GM19397 (cell line): Measurements from ENCODE around the gene PARD3B.
"Not testable (repeated sequence)": the region's sequence is repeated elsewhere in the genome, so short reads cannot be mapped to it uniquely, and the experiment has no call there.

Source experiments
- ATAC-seq: cut with Tn5 transposase; IDR thresholded peaks from one replicate; pipeline ENCODE4 v1.9.1; 2021; ENCODE audit warnings: mild to moderate bottlenecking, moderate library complexity; ENCODE audit not compliant: unreplicated experiment

PARD3B gene

GRCh38 chr2:204541637-204542036 is 3.6 kb upstream of the PARD3B start:
- no peak for ATAC-seq

- no peak for ATAC-seq
Measured at GRCh38 chr2:204542982-204543608, 2.2 kb upstream of the PARD3B start.

- ATAC-seq: peak; percentile 14
Measured at GRCh38 chr2:204545861-204546735, 823 bp downstream of the PARD3B start.

GRCh38 chr2:204550751-204551511 is 5.7 kb downstream of the PARD3B start:
- no peak for ATAC-seq

GRCh38 chr2:204551512-204551863 is 6.2 kb downstream of the PARD3B start:
- no peak for ATAC-seq

DNA sequence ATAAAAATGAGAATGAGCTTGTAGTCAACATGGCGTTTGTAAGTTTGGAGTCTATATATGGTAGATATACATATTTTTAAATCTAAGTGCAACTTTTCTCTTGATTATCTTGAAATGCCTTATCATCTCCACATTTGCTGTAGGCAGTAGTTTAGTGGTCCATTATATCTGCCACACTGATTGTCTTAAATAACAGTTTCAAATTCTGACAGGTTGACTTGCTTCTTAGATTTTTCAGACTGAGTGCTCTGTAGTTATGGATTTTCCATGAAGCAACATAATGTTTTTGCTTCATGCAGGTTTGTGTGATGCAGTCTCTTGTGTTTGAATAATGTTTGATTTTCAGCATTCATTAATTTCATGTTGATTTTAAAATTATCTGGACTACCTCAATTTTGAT is 12.3 kb downstream of the PARD3B start:
- ATAC-seq: no peak

- ATAC-seq: not testable (repeated sequence)
Measured at GRCh38 chr2:204559358-204559757, 14.1 kb downstream of the PARD3B start.

- no peak for ATAC-seq
Measured at GRCh38 chr2:204560902-204561301, 15.6 kb downstream of the PARD3B start.

- no peak for ATAC-seq
Measured at GRCh38 chr2:204561771-204562170, 16.5 kb downstream of the PARD3B start.

DNA sequence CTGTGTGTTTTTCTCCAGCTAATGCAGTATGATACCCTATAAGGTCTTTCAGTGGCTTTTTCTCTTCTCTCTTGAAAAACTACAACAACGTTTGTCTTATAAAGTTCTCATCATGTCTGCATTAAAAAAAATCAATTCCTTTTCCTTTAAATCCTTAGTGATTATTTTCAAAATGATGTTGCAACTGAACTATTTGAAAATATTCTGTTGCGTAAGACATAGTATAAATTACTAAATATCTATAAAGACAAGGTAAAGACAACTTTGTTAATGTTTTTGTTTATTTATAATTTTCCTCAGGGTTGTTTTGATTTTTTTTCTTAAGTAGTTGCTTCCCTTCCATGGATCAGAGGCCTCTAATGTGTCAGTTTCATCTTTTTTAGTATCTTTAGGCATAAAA is 21.2 kb downstream of the PARD3B start:
- ATAC-seq: no peak

DNA sequence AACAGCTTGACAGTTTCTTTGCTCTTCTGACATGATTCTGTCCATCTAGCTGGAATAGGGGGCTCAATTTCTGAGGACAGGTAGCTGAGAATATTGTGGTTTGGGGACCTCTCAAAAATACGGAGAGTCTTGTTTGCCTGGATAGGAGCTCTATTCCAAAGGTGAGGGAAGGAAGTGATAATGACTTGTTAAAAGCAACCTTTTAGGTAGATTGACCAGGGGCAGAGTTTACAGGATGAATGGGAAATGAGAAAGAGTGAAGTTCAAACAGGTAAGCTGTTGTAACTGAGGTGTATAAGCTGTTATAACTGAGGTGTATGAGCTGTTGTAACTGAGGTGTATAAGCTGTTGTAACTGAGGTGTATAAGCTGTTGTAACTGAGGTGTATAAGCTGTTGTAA is 25.1 kb downstream of the PARD3B start:
- no peak for ATAC-seq

DNA sequence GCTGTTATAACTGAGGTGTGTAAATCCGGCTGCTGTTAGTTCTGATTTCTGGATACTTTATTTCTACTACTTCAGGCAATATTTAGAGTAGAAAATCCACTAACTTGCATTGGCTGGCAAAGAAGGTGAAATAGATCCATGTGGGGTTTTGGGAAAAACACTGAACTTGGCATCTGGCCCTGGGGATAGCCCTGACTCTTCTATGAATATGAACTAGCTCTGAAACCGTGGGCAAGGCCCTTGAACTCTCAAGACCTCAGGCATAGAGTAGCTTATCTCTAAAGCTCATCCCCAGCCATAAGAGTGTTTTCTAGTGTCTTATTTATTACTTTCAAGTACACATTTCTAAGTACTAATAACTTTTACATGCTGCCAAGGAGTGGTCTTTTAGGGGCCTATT is 25.8 kb downstream of the PARD3B start:
- no peak for ATAC-seq

GRCh38 chr2:204571911-204572310 is 26.6 kb downstream of the PARD3B start:
- no peak for ATAC-seq

DNA sequence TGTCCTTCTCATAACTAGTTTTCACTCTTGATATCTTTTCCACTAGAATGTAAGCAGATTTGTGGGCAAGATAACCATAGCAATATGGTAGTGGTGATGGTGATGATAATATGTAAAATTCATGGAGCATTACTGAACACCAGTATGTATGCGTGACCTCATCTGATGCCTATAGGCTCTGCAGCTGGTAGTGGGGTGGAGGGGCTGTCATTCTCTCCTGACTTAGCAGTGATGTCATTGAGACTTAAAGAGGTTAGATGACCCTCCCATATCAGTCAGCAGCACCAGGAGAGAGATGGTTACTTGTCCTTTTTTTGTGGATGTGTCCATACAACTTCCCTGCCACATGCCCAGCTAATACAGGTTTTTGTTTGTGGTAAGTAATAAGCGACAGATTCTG is 27.9 kb downstream of the PARD3B start:
- ATAC-seq: no peak

GRCh38 chr2:204574486-204574885 is 29.2 kb downstream of the PARD3B start:
- ATAC-seq: no peak

GRCh38 chr2:204575463-204575862 is 30.2 kb downstream of the PARD3B start:
- ATAC-seq: no peak

DNA sequence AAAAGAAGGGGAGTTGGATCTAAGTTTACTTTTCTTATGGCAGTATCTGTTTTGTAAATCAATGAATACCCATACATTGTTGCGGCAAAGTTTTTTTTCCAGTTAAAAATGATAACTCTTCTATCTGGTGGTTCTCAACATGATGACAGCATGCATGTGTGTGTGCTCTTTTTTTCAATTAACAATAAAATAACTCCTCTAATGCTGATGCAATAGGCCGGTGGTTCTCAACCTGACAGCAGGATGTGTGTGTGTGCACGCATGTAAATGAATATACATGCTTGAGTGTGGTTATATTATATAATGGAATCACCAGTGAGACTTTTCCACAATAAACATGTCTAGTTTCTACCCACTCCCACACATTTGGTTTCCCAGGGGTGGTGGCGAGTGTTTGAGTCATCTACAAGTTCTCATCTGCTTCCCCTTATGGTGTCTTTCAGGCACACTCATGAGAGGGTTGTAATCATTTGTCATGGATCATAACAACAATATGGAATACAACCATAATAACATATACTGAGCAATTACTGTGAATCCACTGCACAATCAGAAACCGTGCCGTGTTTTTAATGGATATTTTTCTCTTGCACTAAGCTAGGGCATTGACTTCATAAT is 31.2 kb downstream of the PARD3B start:
- no peak for ATAC-seq

GRCh38 chr2:204578928-204579598 is 33.8 kb downstream of the PARD3B start:
- no peak for ATAC-seq

DNA sequence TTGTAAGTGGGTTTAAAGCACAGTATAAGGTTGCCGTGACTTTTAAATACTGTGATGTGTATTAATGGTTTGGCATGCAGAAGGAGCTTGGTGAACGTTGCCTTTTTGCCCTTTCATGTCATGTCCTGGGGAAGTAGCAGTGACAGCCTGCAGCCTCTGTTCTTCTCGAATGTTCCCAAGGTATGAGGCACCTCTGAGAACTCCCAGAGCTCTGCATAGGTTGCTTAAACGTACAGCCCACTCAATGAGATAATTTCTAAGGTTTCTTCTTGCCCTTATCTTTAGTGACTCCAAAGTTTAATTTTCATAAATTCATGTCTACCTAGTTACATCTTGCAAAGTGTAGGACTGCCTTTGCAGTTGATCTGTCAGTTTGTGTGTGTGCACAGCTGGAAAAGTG is 36.7 kb downstream of the PARD3B start:
- no peak for ATAC-seq

GRCh38 chr2:204583773-204584172 is 38.5 kb downstream of the PARD3B start:
- ATAC-seq: no peak

GRCh38 chr2:204585930-204586329 is 40.7 kb downstream of the PARD3B start:
- ATAC-seq: no peak
